ENCODE data around the gene CACNG8.

Gene CACNG8

DNA sequence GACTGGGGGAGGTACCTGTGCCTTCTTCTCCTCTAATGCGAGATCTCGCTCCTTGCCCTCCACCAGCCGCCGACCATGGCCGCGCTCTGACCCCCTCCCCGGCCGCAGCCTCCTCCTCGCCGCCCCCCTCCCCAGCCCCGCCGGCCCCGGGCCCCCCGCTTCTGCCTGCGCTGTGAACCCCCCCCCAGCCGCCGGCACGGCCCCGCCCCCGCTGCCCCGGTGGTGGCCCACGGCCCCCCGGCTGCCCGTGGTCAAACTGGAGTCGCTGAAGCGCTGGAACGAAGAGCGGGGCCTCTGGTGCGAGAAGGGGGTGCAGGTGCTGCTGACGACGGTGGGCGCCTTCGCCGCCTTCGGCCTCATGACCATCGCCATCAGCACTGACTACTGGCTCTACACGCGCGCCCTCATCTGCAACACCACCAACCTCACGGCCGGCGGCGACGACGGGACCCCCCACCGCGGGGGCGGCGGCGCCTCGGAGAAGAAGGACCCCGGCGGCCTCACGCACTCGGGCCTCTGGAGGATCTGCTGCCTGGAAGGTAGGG lies at the start of gene CACNG8:
Gene CACNG8, plus strand, starts transcription at position 51 of the 545 bp plus-strand sequence.
- Histone ChIP-seq H3K27me3 (ENCODE audit: insufficient read depth, poor library complexity, severe bottlenecking) (no peaks in the 10 kb centered on the region), H3K4me3 (ENCODE audit: severe bottlenecking) (peak within 1 kb of the TSS; percentile 54), H3K9me3 (ENCODE audit: severe bottlenecking) (no peaks in the 10 kb centered on the region), H3K27ac (ENCODE audit: poor library complexity, severe bottlenecking) (peak within 1 kb of the TSS; percentile 28), H3K4me1 (ENCODE audit: insufficient read depth, poor library complexity, severe bottlenecking) (no peaks in the 10 kb centered on the region), H3K36me3 (ENCODE audit: low read depth) (peaks cover 26% of the 10 kb centered on the region)
- no peak for DNase-seq (ENCODE audit: low spot score)
- TF ChIP-seq CTCF (IDR thresholded peaks at IDR 0.05; ENCODE audit: poor library complexity, severe bottlenecking), result no peak
- no peak for ATAC-seq (ENCODE audit: low read depth)

- Histone ChIP-seq H3K4me3 (ENCODE audit: severe bottlenecking) (no peak overlapping the region), H3K9me3 (ENCODE audit: severe bottlenecking) (no peaks in the 10 kb centered on the region), H3K27ac (ENCODE audit: poor library complexity, severe bottlenecking) (no peak overlapping the region), H3K4me1 (ENCODE audit: insufficient read depth, poor library complexity, severe bottlenecking) (no peaks in the 10 kb centered on the region), H3K27me3 (ENCODE audit: insufficient read depth, poor library complexity, severe bottlenecking) (peaks cover 15% of the 10 kb centered on the region), H3K36me3 (ENCODE audit: low read depth) (no peaks in the 10 kb centered on the region)
- DNase-seq (ENCODE audit: low spot score), result no peak
- ATAC-seq (ENCODE audit: low read depth), result no peak
- no peak for TF ChIP-seq CTCF (IDR thresholded peaks at IDR 0.05; ENCODE audit: poor library complexity, severe bottlenecking)
Measured at GRCh38 chr19:53915000-53915399, 47.7 kb upstream of the CACNG8 start.

DNA sequence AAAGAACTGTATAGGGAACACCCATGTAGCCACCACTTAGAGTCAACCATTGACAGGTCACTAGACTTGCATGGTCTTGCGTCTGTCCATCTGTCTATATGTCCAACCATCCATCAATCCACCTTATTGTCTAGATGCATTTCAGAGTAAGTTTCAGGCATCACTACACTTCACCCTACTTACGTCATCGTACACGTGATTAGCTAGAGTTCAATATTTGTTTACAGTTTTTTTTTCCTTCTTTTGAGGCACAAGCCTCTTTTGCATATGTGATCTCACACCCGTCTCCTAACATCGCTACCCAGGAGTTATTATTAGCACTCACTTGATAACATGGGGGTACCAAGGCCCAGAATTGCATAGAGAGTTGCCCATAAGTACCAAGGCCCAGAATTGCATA lies 46.7 kb upstream of the CACNG8 start:
- DNase-seq (ENCODE audit: low spot score) (no peak), ATAC-seq (ENCODE audit: low read depth) (no peak)
- Histone ChIP-seq H3K4me3 (ENCODE audit: severe bottlenecking) (no peak overlapping the region), H3K4me1 (ENCODE audit: insufficient read depth, poor library complexity, severe bottlenecking) (no peaks in the 10 kb centered on the region), H3K36me3 (ENCODE audit: low read depth) (no peaks in the 10 kb centered on the region), H3K27ac (ENCODE audit: poor library complexity, severe bottlenecking) (no peak overlapping the region), H3K27me3 (ENCODE audit: insufficient read depth, poor library complexity, severe bottlenecking) (peaks cover 5% of the 10 kb centered on the region), H3K9me3 (ENCODE audit: severe bottlenecking) (no peaks in the 10 kb centered on the region)
- TF ChIP-seq CTCF (IDR thresholded peaks at IDR 0.05; ENCODE audit: poor library complexity, severe bottlenecking), result no peak

- Histone ChIP-seq H3K27ac (ENCODE audit: poor library complexity, severe bottlenecking) (no peak overlapping the region), H3K9me3 (ENCODE audit: severe bottlenecking) (no peaks in the 10 kb centered on the region), H3K27me3 (ENCODE audit: insufficient read depth, poor library complexity, severe bottlenecking) (no peaks in the 10 kb centered on the region), H3K36me3 (ENCODE audit: low read depth) (no peaks in the 10 kb centered on the region), H3K4me3 (ENCODE audit: severe bottlenecking) (no peak overlapping the region), H3K4me1 (ENCODE audit: insufficient read depth, poor library complexity, severe bottlenecking) (no peaks in the 10 kb centered on the region)
- ATAC-seq (ENCODE audit: low read depth), result no peak
- DNase-seq (ENCODE audit: low spot score), result no peak
- TF ChIP-seq CTCF (IDR thresholded peaks at IDR 0.05; ENCODE audit: poor library complexity, severe bottlenecking), result no peak
Measured at GRCh38 chr19:53917356-53917755, 45.4 kb upstream of the CACNG8 start.

- DNase-seq (ENCODE audit: low spot score), result no peak
- 0 out of 3 replicates have a peak, but pooled peaks have one; percentile 51 for ATAC-seq (ENCODE audit: low read depth)
- Histone ChIP-seq H3K27ac (ENCODE audit: poor library complexity, severe bottlenecking) (no peak overlapping the region), H3K9me3 (ENCODE audit: severe bottlenecking) (no peaks in the 10 kb centered on the region), H3K27me3 (ENCODE audit: insufficient read depth, poor library complexity, severe bottlenecking) (no peaks in the 10 kb centered on the region), H3K4me3 (ENCODE audit: severe bottlenecking) (no peak overlapping the region), H3K4me1 (ENCODE audit: insufficient read depth, poor library complexity, severe bottlenecking) (no peaks in the 10 kb centered on the region), H3K36me3 (ENCODE audit: low read depth) (no peaks in the 10 kb centered on the region)
- TF ChIP-seq CTCF (IDR thresholded peaks at IDR 0.05; ENCODE audit: poor library complexity, severe bottlenecking), result no peak
Measured at GRCh38 chr19:53927739-53928138, 35.0 kb upstream of the CACNG8 start.
